HUDEP-2 (cell line): ENCODE results near the gene DICER1.

Source experiments
- DNase-seq, 76 experiments: peaks; one replicate each; lab custom pipeline; 2025; ENCODE audit not compliant: unreplicated experiment in 76 of 76; lab: John Stamatoyannopoulos, UW

The DICER1 gene

DNA sequence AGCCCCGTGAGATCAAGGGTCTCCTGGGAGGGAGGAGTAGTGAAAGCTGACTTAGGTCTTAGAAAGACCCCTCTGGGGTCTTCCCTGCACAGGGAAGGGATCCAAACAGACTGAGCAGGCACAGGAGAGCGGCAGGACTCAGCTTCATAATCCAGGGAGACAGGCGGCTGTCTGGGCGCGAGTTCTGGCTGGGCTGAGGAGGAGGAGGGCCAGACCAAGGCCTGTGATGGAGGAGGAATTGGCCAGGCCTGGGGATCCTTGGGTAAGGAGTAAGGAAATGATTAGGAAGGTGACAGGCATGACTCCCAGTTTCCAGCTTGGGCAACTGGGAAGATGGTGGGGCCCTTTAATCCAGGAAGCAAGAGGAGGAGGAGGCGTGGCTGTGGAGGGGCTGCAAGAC, 93.1 kb downstream of the DICER1 start:
- DNase-seq = no peak

DNA sequence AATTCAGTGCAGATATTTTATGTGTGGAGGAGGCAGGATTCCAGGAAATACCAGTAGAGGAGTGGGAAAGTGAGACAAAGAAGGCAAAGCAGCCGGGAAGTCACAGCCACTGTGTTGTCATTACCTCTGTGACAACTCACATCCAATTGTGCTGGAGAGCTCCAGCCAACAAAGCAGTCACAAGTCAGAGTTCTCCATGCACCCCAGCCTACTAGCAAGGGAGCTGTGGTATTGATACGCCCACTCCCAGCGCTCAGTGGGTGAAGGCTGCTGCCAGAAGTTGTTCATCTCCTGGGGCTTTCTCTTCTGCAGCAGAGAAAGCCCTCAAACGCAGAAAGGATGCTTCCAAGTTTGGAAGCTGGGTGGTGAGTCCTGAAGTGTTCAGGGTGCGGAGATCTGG, 93.9 kb downstream of the DICER1 start:
- DNase-seq = no peak

DNA sequence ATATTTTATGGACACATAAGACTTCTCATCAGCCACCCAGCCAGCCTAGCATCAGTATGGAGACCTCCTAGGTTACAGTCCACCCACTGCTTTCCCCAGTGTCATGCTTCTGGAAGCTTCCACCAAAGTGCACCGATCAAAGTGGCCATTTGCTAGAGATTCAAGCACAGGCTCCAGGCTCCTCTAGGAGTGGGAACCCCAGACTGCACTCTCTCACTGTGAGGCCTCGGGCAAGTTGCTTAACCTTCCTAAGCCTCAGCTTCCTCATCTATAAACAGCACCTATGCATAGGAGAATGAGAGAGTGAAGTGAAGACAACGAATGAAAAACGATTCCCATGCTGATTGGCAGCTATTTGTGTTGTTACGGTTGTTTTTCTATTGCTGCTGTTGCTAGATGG, 94.4 kb downstream of the DICER1 start:
- no peak for DNase-seq

DNA sequence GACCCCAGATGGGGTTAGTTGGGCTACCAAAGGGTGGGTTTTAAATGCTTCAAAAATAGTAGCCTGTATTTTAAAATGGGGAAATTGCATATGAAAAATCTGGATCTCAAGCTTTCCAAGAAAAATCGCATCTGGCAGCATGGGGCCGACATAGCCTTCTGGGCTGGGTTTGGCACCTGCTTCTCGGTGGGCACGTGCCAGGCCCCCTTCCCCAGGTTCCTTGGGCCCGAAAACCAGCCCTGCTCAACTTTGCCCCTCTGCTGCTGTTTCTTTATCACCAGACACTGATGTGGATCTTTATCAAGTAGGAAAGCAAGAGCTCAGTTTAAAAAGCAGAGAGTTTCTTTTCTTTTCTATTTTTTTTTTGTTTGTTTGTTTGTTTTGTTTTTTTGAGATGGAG, 95.1 kb downstream of the DICER1 start:
- DNase-seq = no peak

DNA sequence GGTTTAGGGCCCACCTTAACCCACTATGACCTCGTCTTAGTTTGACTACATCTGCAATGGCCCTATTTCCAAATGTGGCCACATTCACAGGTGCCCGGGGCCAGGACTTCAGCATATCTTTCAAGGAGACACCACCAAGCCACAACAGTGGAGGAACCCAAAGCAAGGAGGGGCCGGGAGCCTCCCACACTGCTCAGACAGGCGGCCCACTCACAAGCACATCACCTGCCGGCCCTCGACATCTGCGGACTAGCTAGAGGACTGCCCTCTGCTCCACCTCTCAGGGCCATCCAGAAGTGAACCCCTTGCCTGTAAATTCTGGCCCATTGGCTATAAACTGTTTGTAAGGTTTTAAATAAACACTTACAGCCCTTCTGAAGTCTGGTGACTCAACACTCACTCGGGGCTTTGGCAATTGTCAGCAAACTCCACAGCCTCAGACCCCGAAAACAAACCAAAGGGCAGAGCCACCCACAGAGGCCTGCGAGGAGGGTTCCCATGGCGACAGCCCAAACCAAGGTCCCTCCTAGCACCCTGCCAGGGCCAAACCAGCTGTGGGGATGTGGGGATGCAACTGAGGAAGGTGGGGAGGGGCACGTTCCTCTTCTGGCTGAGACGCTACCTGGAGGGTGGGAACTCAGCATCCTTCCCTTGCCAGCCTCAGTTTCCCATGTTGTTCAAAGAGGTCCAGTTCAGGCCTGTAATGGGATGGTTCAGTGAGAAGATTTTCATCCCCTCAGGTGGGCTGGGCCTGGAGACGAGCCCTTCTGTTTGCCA, 95.8 kb downstream of the DICER1 start:
- no peak for DNase-seq

DNA sequence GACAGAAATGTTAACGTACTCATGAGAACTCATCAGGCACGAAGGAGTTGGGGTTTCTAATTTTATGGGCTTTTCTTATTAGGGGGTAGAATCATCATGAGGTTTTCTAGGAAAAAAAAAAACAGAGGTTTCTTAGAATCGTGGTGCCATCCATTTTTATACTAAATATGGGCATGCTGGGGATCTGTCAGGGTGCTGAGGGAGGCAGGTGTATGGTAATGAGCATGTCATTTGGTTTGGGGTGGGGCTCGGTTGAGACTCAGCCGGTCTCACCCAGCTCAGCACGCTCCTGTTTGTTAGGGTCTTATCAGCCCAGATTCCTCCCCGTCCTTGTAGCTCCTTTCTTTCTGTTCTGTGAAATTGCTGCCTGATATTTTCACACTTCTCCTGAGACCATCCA, 98.2 kb downstream of the DICER1 start:
- DNase-seq = no peak

DNA sequence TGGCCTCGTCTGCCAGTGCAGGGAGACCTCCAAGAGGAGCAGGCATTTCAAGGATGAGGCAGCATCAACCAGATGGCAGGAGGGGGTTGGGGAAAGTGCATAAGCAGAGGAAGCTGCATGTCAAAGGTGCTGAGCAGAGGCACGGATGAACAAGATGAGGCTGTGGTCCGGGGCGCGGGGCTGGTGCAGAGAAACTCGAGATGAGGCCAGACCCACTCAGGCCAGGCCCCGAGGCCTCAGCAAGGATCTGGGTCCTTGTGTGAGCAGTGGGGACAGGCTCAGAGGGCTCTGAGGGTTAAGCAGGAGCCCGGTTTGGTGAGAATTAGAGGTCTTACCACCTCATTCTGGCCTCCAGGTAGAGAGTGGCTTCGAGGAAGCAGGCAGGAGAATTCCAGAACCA, 98.8 kb downstream of the DICER1 start:
- DNase-seq = no peak

DNA sequence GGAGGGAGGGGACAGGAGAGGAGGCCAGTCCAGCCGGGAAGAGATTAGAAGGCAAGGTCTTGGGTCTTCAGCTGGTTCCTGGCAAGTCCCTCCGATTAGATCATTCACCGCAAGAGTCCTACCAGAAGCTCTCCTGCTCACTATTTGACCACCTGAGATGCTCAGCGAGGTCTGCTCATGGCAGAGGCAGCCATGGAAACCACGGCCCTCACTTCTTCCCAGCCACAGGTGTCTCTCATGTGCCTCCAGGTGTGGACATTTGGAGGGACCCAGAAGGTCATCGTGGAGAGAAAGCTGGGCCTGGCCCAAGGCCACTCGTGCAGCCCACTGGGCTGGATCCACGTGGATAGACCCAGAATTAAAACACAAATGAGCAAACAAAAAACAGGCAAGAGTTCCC, 99.5 kb downstream of the DICER1 start:
- DNase-seq = no peak

DNA sequence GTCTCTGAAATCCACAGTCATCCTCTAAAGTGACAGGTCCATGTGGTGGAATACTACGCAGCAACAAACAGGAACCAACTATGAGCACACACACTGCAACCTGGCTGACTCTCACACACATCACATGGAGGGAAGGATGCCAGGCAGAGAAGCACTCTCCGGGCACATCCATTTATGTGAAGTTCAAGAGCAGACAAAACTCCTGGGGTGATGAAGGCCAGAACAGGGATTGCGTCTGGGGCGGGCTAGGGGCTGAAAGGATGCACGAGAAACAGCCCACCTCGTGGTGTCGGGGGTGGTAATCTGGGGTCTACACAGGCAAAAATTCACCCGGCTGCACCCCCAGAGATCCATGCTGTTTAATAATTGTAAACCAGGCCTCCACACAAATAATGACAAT, 100.2 kb downstream of the DICER1 start:
- DNase-seq = no peak

DNA sequence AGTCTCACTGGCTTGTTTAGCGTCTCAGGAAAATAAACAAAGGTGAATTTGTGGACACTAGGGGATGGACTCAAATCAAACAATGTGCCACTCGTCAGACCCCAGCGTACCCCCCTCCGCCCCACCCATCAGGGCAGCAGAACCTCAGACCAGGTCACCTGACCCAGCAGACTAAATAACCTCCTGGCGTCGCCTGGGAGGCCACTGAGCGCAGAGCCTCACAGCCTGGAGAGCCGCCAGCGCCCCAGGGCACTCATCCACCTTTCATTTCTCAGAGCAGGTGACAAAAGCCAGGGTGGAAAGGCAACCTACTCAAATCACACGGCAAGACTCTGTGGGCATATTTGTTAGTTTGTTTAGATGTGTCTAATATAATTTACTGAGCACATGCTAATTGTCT, 100.9 kb downstream of the DICER1 start:
- no peak for DNase-seq

DNA sequence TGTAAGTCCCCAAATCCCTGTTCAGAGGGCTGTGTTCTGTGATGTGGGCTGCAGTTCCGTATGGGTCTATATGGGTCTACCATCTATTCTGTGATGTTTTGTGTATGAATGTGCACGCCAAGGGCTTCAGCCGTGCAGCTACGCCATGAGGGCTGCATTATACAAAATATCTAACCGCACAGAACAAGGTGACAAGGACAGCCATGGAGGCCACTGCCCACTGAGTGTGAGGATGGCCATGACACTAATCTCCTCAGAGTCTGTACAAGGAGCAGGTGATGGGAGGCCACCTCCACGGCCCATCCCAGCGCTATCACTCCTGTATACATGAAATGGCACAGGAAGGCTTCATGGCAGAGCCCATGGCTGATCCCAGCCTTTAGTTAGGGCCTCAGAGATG, 102.0 kb downstream of the DICER1 start:
- no peak for DNase-seq

DNA sequence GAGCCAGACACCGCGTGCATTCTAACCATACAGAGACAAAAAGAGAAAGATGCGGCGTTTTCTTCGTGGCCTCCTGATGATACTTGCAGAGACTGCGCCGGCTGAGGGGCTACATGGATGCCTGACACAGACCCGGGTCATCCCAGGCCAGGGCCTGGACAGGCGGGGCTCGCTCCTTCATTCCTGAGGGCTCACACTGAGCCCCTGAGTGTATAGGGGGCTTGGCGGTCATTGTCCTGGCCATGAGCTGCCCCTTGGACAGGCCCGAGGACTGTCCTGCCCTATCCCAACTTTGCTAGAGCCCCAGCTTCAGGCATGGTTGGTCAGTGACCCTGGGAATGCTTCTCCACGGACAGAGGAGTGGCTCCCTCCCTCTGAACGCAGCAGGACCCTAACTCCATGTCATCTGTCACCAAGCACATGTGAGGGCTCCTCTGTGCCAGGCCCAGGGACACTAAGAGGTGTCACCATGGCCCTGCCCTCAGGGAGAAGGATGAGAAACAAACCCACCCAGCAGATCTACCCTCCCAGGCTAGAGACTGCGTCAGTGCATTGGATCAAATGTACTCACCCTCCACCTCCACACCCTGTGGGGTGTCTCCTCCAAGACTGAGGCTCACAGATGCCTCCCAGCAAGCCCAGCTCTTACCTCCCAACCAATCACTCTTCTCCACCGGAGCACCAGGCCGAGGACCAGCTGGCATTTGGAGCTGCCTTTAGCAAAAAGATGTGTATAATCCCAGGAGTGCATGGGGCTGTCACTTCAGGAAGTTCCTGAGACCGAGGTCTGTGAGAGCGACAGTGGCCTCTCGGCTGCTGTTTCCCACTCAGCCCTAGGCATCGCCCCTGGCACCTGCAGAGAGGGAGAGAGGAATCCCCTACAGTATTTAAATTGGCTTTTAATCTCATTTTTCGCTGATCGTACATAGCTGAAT, 102.7 kb downstream of the DICER1 start:
- DNase-seq = no peak

DNA sequence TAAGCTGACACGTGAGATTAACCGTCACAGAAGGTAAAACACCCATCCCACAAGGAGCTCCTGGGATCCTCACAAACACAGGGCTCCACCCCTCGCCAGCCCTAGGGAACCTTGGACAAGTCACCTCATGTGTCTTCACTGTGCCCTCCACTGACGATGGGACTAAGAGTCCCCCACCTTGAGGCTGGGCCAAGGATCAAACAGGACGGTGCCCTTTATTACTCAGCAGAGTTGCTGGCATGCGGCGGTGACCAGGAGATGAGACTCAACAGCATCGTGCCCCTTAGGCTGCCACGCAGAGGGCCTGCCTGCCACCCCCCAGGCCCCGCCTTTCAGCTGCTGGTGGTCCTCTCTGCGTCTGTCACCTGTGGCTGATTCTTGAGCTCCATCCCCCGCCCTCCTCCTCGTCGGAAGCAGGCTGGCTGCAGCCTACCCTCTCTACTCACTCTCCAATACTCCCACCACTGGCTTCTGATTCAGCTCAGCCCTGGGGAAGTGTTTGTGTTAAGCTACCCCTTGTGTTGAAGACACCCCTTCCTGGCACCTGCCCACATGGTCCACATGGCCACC, 105.2 kb downstream of the DICER1 start:
- DNase-seq = no peak

DNA sequence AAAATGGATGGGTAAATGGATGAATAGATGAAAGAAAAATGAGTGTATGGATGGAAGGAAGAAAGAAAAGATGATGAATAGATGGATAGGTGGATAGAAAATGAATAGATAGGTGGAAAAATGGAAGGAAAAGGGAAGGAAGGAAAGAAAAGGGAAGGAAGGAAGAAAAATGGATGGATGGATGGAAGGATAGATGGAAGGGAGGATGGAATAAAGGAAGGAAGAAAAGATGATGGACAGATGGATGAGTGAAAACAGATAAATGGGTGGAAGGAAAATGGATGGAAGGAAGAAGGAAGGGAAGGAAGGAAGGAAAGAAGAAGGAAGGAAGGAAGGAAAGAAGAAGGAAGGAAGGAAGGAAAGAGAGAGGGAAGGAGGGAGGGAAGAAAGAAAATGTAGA, 107.4 kb downstream of the DICER1 start:
- DNase-seq = no peak

DNA sequence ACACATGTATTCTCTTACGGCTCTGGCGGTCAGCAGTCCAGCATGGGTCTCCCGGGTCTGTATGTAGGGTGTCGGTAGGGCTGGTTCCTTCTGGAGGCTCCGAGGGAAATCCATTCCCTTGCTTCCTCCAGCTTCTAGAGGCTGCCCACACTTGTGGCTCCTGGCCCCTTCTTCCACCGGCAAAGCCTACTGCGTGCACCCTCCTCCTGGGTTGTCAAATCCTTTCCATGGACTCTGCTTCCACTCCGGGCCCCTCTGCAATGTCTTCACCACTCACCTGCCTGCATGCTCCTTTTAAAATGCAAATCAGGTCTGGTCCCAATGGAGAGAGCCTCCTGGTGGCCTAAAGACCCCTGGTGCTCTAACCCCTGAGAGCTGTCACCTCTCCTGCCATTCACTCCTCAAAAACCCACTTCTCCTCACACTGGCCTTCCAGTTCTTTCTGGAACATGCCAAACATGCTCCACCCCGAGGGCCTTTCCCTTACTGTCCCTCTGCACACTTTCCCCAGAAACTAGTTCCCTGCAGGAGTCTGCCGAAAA, 108.5 kb downstream of the DICER1 start:
- no peak for DNase-seq

DNA sequence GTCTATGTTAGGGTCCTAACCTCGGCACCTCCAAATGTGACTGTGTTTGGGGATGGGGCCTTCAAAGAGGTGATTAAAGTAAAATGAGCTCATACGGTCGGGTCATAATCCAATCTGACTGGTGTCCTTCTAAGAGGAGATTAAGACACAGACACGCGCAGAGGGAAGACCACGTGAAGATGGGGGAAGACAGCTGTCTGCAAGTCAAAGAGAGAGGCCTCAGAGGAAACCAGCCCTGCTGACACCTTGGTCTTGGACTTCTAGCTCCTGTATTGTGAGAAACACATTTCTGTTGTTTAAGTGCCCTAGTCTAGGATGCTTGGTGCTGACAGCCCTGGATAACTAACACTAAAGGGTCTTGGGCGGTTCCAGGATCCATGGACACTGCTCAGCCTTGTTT, 109.6 kb downstream of the DICER1 start:
- DNase-seq = no peak

DNA sequence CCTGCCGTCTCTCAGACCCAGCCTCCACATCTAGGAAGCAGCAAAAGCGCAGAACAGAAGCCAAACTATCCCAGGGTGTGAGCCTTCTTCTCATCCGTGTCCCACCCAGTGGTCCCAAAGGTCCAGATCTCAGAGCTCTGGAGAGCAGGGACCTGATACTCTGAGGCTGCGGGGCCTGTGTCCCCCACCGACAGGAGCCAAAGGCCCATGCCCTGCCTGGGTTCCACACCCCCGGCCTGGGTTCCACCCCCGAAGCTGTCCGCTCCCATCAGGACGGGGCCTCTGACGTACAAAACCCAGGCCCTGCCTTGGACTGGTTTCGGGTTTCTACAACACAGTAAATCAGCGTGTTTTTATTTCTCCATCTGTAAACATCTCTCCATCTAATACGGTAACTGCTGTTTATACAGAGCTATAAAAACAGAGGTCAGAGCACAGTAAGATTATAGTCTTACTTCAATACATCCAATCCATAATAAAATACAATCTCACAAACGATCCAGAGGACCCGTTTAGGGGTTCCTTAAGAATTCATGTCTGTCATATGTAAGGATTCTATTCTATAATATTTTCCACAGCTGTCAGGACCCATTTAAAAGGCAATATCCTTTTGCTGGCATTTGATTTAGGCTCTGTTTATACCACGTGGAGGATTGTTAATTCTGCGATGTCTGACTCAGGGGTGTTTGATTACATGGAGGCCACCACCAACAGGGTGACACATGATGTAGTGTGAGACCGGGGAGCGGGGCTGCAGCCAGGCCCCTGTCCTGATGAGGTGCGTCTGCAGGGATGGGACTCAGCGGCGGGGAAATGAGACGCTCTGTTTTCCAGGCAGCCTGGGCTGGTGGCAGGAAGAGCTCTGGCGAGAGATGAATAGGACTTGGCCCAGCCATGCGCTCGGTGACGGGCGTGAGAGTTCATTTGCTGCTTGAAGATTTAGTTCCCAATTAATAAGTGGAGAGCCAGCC, 110.3 kb downstream of the DICER1 start:
- DNase-seq = no peak

DNA sequence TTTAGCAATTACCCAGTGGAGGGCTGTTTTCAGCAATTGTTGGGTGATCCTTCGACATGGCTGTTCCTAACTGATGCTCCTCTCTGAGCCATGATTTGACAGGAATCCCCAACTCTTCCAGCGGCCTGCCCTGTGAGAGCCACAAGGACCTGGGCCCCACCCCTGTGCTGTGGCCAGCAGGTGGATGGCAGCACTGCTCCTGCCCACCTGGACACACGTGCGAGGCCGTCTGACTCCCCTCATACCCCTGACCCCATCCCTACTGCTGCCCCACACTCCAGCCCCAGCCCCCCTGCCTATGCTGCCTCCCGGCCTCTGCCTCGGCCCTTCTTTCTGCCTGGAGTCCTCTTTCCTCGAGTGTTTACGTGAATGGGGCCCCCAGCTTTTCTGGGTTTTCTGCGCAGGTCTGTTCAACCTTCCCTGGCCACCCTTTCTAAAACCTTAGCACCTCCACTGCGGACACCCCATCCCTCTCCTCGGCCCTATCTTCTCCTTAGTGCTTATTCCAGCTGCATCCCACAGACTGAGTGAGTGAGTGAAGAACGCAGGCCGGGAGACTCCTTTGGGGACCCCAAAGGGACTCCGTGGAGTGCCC, 111.4 kb downstream of the DICER1 start:
- DNase-seq = no peak

DNA sequence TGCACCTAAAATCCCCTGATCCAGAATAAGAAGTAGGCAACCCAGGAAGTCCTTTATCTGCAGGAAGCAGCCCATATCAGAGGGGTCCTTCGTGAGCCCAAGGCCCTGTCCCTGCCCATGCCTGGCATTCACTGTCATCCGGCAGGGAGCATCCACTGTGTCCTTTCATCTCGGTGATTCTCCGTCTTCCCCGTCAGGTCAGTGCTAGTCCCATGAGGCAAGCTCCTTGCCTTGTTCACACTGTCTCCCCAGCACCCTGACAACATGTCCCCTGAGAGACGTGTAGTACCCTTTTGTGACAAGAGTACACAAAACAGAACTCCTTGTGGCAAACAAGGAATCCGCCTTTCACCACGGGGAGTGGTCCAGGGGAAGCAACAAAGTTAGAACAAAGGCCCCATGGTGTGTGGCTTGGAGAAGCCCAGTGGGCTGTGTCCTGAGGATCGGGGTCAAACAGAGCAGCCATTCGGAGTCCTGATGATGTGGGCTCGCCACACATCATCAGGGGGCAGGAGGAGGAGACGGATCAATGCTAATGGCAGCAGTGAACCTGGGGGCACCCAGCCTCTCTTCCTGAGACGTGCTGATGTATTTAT, 112.1 kb downstream of the DICER1 start:
- no peak for DNase-seq
